HG02885 (cell line): ENCODE data around the gene SETD5.

ENCODE experiments used
- ATAC-seq: cut with Tn5 transposase; IDR thresholded peaks from one replicate; pipeline ENCODE4 v1.9.1; 2021; ENCODE audit warnings: mild to moderate bottlenecking; ENCODE audit not compliant: unreplicated experiment, poor library complexity

SETD5 gene

DNA sequence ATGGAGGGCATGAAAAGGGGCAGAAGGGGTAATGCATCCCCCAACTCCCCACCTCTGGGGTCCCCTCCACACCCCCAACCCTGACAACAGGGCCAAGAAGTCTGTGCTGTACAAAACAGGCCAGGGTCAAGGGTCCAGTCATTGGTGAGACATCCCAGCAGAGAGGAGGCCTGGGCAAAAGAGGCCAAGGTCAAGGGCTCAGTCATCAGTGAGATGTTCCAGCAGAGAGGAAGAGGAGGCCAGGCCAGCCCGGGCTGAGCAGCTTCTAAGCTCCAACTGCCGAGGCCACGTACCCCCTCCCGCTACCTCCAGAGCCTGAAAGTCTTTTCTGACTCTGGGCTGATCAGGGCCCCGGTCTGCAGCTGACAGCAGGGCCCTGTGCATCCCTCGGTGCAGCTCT lies 103.8 kb downstream of the SETD5 start:
- ATAC-seq = no peak

DNA sequence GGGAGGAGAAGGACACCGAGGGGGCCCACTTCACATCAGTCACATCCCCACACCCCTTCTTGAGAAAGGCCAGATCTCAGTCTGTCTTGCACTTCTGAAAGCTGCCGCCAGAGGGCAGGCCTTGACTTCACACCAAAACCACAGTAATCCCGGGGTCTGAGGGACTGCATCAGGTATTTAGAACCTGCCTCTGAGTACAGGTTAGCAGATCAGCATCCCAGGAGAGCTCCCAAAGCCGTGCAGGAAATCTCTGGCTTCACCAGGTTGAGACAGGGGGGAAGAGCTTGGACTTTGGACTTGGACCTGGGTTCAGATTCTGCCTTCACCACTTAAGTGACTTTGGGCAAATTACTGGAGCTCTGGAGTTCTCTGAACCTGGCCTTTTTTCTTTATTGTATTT lies 105.9 kb downstream of the SETD5 start:
- peak; percentile 46 for ATAC-seq

DNA sequence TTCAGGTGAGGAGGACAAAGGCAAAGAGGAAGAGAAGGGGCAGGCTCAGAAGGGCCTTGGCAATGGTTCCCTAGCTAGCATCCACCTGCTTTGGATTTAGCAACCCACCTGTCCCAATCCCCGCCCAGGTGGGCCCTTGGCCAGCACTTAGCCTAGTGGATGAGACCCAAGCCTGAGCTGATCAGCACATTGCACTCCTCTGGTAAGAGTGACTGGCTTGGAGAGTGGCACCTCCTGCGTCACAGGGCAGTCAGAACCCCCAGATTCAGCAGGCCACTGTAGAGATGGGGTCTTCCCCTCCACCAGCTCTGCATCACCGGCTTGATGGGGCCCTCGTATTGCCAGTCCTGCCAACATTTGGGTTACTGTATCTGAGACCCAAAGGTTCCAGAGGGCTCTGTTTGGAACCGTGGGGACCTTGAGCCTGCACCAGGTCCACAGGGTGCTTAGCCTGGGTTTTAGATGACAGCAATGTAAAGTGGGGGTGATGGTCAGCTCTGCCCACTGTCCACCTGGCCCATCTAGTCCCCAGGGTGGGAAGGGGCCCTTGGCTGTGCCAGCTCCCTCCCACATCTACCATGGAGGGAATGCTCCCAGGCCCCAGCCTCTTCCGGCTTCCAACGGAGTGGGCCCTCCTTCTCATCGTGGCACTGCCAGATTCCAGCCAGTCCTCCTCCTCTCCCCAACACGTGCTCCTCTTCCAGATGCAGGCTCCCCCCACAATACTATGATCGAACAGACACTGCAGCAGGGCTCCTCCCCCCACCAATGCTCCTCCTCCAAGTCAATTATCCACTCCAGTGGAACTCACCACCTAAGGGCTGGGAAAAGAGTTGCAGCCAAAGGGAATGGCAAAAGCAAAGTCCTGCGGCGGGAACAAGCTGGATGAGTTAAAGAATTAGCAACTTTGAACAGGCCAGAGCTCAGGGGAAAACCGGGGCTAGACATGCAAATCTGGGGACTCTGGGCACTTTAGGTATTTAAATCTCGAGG lies 110.5 kb downstream of the SETD5 start:
- no peak for ATAC-seq

- ATAC-seq = no peak
Measured at GRCh38 chr3:9508781-9509180, 111.4 kb downstream of the SETD5 start.

GRCh38 chr3:9512456-9513045 lies 115.1 kb downstream of the SETD5 start:
- no peak for ATAC-seq

- no peak for ATAC-seq
Measured at GRCh38 chr3:9514306-9514705, 116.9 kb downstream of the SETD5 start.

DNA sequence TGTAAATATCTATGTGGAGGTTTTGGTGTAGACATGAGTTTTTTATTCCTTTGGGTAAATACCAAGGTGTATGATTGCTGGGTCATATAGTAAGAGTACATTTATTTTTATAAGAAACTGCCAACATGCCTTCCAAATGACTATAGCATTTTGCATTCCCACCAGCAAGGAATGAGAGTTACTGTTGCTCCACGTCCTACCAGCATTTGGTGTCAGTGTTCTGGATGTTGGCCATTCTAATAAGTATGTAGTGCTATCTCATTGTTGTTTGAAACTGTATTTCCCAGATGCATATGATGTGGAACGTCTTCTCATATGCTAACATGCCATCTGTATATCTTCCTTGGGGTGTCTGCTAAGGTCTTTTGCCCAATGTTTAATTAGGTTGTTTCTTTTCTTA lies 117.5 kb downstream of the SETD5 start:
- no peak for ATAC-seq

GRCh38 chr3:9525078-9525477 lies 127.7 kb downstream of the SETD5 start:
- ATAC-seq = no peak
